OCI-LY7 (cell line): ENCODE data around the gene POU2AF3. TPM values are rescaled to one million over a fixed set of nuclear protein-coding genes. Genes with fewer than 3 reads are reported as not detected.

Source experiments
- BruUV-seq: library from RNA; stranded (reverse); fragments of 400-500 nt; replicated peaks from 2 replicates; lab custom pipeline; 2021; lab: Mats Ljungman, UMichigan
- CTCF ChIA-PET: fragments of 300-600 bp; sonication (Branson Sonifier 250); formaldehyde crosslinking; loops from one replicate; lab custom pipeline; 2022; ENCODE audit warnings: antibody characterized with exemption; ENCODE audit not compliant: unreplicated experiment; lab: Charles Lee
- POLR2A ChIA-PET: fragments of 300-600 bp; sonication (Branson Sonifier 250); formaldehyde crosslinking; loops from one replicate; lab custom pipeline; 2022; ENCODE audit warnings: antibody characterized with exemption; lab: Charles Lee
- DNase-seq: peaks from one replicate; pipeline ENCODE4 v3.0.0-alpha.2; 2015; ENCODE audit warnings: low spot score
- H2AFZ ChIP-seq: fragments of 200-600 bp; sonication (generic), shearing (Covaris generic); 2 replicates; pipeline ENCODE4 v1.6.1; 2014; ENCODE audit warnings: mild to moderate bottlenecking, antibody characterized with exemption, low read length, moderate library complexity
- H3K27ac ChIP-seq: fragments of 200-600 bp; sonication (generic); 2 replicates; pipeline ENCODE4 v1.5.1; 2014; ENCODE audit warnings: mixed run types, low read depth, mild to moderate bottlenecking, moderate library complexity, low read length, inconsistent platforms; ENCODE audit not compliant: poor library complexity, severe bottlenecking
- H3K36me3 ChIP-seq: fragments of 200-600 bp; sonication (generic); 2 replicates; pipeline ENCODE4 v1.6.1; 2014; ENCODE audit warnings: mild to moderate bottlenecking, antibody characterized with exemption, low read length, moderate library complexity, mixed read lengths; ENCODE audit not compliant: insufficient read depth
- H3K4me1 ChIP-seq: fragments of 200-600 bp; sonication (generic); 2 replicates; pipeline ENCODE4 v1.5.1; 2014; ENCODE audit warnings: mild to moderate bottlenecking, low read length; ENCODE audit not compliant: insufficient read depth, poor library complexity, severe bottlenecking
- H3K4me2 ChIP-seq: fragments of 200-600 bp; sonication (generic); 2 replicates; pipeline ENCODE4 v1.6.1; 2014; ENCODE audit warnings: mild to moderate bottlenecking, low read length
- H3K4me3 ChIP-seq: fragments of 200-600 bp; sonication (generic); 2 replicates; pipeline ENCODE4 v1.5.1; 2014; ENCODE audit warnings: mild to moderate bottlenecking, low read depth, low read length; ENCODE audit not compliant: poor library complexity, severe bottlenecking
- H3K79me2 ChIP-seq: fragments of 200-600 bp; sonication (generic); 2 replicates; pipeline ENCODE4 v1.6.1; 2016; ENCODE audit warnings: low read depth, mild to moderate bottlenecking, low read length, moderate library complexity, mixed read lengths; ENCODE audit not compliant: insufficient read depth
- H3K9me2 ChIP-seq: fragments of 200-600 bp; sonication (generic); 2 replicates; pipeline ENCODE4 v1.6.1; 2016; ENCODE audit warnings: mild to moderate bottlenecking, low read length, mixed read lengths; ENCODE audit not compliant: insufficient read depth
- H3K9me3 ChIP-seq: fragments of 200-600 bp; sonication (generic); 2 replicates; pipeline ENCODE4 v1.6.1; 2014; ENCODE audit warnings: mild to moderate bottlenecking, mixed run types, low read length, mixed read lengths
- H4K20me1 ChIP-seq: fragments of 200-600 bp; sonication (generic); 2 replicates; pipeline ENCODE4 v1.6.1; 2014; ENCODE audit warnings: mild to moderate bottlenecking, antibody characterized with exemption, low read length, moderate library complexity, mixed read lengths; ENCODE audit not compliant: insufficient read depth
- EZH2phosphoT487 ChIP-seq: fragments of 200-600 bp; sonication (generic); IDR thresholded peaks from 2 replicates; pipeline ENCODE4 v1.6.1; 2018; ENCODE audit warnings: low read depth, borderline replicate concordance, mild to moderate bottlenecking, mixed run types, antibody characterized with exemption, low read length, moderate library complexity, mixed read lengths
- intact Hi-C: fragments of 100-400 bp; cut with micrococcal nuclease; formaldehyde crosslinking; loops from one replicate; pipeline ENCODE4 v1.10.0; 2022; ENCODE audit not compliant: unreplicated experiment
- total RNA-seq, 2 experiments: library from RNA; depleted of rRNA in 1 of 2; stranded (reverse); fragments of >200 nt in 1 of 2; shearing (Covaris generic) in 1 of 2; gene quantifications; 2 replicates each; pipeline ENCODE4 v1.2.3, GENCODE V29; 2014 to 2022
- TF ChIP-seq, protein P1 (sequence below): fragments of 200-600 bp; sonication (generic); conservative IDR thresholded peaks from 2 replicates; pipeline ENCODE4 v1.5.1; 2014; ENCODE audit warnings: mild to moderate bottlenecking, antibody characterized with exemption, low read length, moderate library complexity, mixed read lengths

Gene POU2AF3
- total RNA-seq, 2 experiments from 2014 or later, result not detected

DNA sequence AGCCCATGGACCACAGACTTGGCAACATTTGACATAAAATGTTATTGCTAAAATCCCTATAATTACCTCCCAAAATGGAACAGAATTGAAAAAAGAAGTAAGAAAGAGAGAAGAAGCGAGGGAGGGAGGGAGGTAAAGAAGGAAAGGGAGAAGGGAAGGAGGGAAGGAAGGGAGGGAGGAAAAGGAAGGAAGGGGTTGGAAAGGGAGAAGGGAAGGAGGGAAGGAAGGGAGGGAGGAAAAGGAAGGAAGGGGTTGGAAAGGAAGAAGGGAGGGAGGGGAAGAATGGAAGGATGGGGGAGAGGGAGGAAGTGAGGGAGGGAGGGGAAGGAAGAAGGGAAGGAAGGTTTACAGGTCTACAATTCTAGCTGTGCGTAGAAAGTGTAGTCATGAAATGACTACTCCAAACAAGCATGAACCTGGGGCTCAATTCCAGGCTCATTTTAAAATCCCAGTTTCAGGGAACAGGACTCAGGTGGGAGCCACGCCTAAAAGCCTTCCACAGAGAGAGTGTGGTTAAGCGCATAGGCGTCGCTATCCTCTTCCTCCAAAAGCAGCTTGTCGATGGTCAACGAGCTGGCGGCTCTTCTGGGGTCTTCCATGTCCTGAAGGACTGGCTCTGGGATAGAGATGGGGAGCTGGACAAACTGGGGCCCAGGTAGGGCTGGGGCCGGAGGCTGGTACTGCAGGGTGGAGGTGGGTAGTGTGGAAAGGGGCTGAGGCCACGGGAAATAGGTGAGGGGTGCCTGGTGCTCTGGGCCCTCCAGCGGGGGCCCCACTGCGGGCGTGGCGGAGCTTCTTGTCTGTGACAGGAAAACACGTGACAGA lies 55.6 kb downstream of the POU2AF3 start:
- Histone ChIP-seq H3K4me1 (peaks cover 21% of the 10 kb centered on the region), H3K27ac (no peak overlapping the region)
- POLR2A ChIA-PET, result interaction anchor here (0.5 to 2.1 kb wide), 6 partner anchors 8 to 75 kb away, joined by 3 to 6 read pairs (median 3); partner anchors contain the start of gene POU2AF1

DNA sequence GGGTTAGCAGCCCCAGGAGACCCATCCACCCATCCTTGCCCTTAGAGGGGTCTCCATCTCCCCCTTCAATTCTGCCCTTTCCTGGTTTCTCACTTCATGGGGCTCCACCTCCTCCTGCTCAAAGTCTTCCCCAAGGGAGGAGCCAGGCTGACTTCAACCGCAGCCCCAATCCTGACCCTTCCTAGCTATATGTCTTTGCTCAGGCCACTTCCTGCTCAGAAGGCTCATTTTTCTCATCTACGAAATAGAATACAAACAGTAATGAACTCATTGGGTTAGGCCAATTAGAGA lies 56.2 kb downstream of the POU2AF3 start:
- peaks cover 9% of the 10 kb centered on the region; the same call in 1 of the 2 replicates for H3K79me2 ChIP-seq
- H3K4me1 ChIP-seq, result peaks cover 22% of the 10 kb centered on the region
- BruUV-seq, result no TSS peak
- H3K36me3 ChIP-seq, result peaks cover 98% of the 10 kb centered on the region
- H3K9me2 ChIP-seq, result no peaks in the 10 kb centered on the region
- no peak overlapping the region for H3K4me3 ChIP-seq
- peaks cover 3% of the 10 kb centered on the region; the same call in 1 of the 2 replicates for H4K20me1 ChIP-seq
- no peak overlapping the region for H2AFZ ChIP-seq
- POLR2A ChIA-PET, result interaction anchor here (0.5 to 2.1 kb wide), 7 partner anchors 9 to 74 kb away, joined by 3 to 6 read pairs (median 3); partner anchors contain the start of gene POU2AF1
- TF ChIP-seq, protein P1, sequence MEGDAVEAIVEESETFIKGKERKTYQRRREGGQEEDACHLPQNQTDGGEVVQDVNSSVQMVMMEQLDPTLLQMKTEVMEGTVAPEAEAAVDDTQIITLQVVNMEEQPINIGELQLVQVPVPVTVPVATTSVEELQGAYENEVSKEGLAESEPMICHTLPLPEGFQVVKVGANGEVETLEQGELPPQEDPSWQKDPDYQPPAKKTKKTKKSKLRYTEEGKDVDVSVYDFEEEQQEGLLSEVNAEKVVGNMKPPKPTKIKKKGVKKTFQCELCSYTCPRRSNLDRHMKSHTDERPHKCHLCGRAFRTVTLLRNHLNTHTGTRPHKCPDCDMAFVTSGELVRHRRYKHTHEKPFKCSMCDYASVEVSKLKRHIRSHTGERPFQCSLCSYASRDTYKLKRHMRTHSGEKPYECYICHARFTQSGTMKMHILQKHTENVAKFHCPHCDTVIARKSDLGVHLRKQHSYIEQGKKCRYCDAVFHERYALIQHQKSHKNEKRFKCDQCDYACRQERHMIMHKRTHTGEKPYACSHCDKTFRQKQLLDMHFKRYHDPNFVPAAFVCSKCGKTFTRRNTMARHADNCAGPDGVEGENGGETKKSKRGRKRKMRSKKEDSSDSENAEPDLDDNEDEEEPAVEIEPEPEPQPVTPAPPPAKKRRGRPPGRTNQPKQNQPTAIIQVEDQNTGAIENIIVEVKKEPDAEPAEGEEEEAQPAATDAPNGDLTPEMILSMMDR, result no peak
- TF ChIP-seq EZH2phosphoT487, result no peak
- no peak overlapping the region for H3K27ac ChIP-seq
- no peaks in the 10 kb centered on the region for H3K9me3 ChIP-seq
- H3K4me2 ChIP-seq, result no peak overlapping the region
- CTCF ChIA-PET, result interaction anchor here (0.7 kb wide), 2 partner anchors 36 to 52 kb away, joined by 3 to 4 read pairs; no protein-coding TSS in a partner anchor
- intact Hi-C loops, result no loop called here
- no peak for DNase-seq

More for the DNA sequence above, 55.6 kb downstream of the POU2AF3 start:
- CTCF ChIA-PET, result interaction anchor here (0.7 kb wide), 1 partner anchor 36 kb away, joined by 3 read pairs; no protein-coding TSS in a partner anchor
- no peak overlapping the region for H3K4me3 ChIP-seq
- BruUV-seq, result no TSS peak
- H3K79me2 ChIP-seq, result peaks cover 4% of the 10 kb centered on the region; the same call in 1 of the 2 replicates
- no peak for DNase-seq
- intact Hi-C loops, result no loop called here
- H3K4me2 ChIP-seq, result no peak overlapping the region
- peaks cover 6% of the 10 kb centered on the region; the same call in 1 of the 2 replicates for H4K20me1 ChIP-seq
- H3K36me3 ChIP-seq, result peaks cover 95% of the 10 kb centered on the region
- TF ChIP-seq EZH2phosphoT487, result no peak
- TF ChIP-seq, protein P1, result no peak
- no peaks in the 10 kb centered on the region for H3K9me3 ChIP-seq
- H2AFZ ChIP-seq, result no peak overlapping the region
- H3K9me2 ChIP-seq, result no peaks in the 10 kb centered on the region
